ENCODE measurements around the gene KLHL9.

The KLHL9 gene

GRCh38 chr9:21317956-21318923 lies 17.0 kb downstream of the KLHL9 start:
- peak; percentile 54 for DNase-seq

GRCh38 chr9:21316860-21317259 lies 18.3 kb downstream of the KLHL9 start:
- no peak for DNase-seq

- no peak for DNase-seq
Measured at GRCh38 chr9:21316032-21316842, 19.0 kb downstream of the KLHL9 start.

GRCh38 chr9:21314152-21314551 lies 21.1 kb downstream of the KLHL9 start:
- DNase-seq: no peak

GRCh38 chr9:21311889-21312288 lies 23.3 kb downstream of the KLHL9 start:
- no peak for DNase-seq

- no peak for DNase-seq
Measured at GRCh38 chr9:21305213-21305612, 30.0 kb downstream of the KLHL9 start, which contains the start of gene IFNA5. IFNA5 (minus strand) TSS chr9:21305313; CDS start chr9:21305256, 57 bp downstream.

GRCh38 chr9:21295992-21296391 lies 39.2 kb downstream of the KLHL9 start:
- no peak for DNase-seq

GRCh38 chr9:21294904-21295538 lies 40.2 kb downstream of the KLHL9 start:
- no peak for DNase-seq

GRCh38 chr9:21294364-21294774 lies 40.8 kb downstream of the KLHL9 start:
- no peak for DNase-seq

GRCh38 chr9:21289848-21290247 lies 45.4 kb downstream of the KLHL9 start:
- no peak for DNase-seq

GRCh38 chr9:21287280-21287679 lies 47.9 kb downstream of the KLHL9 start:
- DNase-seq: no peak

GRCh38 chr9:21286659-21287058 lies 48.5 kb downstream of the KLHL9 start:
- DNase-seq: no peak

GRCh38 chr9:21286099-21286498 lies 49.1 kb downstream of the KLHL9 start:
- no peak for DNase-seq

GRCh38 chr9:21281275-21281674 lies 53.9 kb downstream of the KLHL9 start:
- DNase-seq: no peak
